Measurements from ENCODE around the gene SVIP.

SVIP gene

DNA sequence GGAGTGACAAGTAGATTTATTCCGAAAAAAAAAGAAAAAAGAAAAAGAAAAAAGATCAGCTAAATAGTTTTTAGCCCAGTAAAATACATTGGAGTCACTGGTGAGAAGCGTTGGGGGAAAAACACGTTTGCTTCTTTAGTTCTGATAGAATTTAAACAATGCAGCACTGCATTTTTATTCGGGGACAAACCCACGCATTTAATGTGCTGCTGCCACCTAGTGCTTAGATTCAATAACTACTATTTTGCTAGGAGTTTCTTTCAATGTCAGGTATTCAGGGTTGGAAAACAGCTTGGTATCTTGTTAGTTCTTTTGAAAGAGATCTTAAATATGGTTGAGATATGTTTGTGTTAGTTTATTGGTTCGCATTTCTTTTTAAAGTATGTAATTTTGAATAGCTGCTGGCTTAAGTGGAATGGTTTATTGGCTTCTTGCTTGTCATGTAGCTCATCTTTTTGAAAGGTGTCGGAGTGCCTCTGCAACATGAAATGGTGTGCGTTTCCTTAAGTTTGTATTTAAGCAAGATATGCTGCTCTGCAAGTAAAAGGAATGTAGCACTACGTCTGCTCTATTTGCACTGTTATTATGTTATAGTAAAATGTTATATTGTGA is 41.9 kb downstream of the SVIP start:
- DNase-seq = peak; percentile 18

DNA sequence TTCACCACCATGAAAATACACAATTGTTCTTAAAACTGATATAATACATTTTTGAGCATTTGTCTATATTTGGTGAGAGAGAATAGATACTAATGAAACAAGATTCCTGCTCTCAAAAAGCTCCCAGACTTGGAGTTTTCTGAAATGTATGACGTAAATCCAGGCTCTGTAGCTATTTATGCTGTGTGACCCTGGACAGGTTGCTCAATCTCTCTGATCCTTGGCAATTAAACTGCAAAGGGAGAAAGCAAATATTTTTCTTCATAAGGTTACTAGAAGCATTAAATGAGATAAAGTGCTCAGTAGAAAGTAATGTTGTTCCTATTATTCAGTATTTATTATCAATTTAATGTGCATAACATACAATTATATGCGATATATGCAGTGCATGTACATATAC is 42.5 kb downstream of the SVIP start:
- DNase-seq = no peak

DNA sequence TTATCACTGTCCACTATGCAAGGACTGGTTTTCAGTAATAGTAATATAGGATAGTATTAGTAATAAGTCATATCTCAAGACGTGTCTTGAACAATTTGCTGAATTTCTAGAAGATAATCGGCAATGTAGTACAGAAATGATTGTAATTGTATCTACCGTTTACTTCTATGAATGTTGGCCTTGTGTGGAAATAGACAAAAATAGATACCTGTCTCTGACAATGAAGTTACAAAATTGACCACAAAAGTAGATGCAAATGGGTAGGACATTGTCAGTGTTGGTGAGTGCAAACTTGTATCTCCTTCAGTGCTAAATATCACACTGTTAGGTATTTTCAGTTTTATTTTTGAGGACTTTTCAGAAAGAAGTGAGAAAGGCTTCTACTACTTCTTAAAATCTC is 43.1 kb downstream of the SVIP start:
- no peak for DNase-seq

DNA sequence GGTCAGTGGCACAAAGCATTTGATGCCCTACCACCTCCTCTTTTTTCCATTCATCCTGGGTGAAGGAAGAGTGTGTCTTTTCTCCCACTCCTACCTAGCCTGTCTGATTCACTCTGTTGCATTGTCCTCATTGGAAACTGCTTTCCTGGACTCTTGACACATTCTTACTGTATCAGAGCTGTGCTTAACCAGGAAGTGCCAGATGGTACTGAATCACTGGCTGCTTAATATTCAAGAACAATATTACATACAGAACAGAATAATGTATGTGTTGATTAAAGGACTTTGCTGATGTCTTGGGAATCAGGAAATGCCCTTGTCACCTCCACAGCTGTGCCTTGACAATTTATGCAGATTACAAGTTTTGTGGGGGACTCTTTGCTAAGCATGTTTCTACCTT is 44.4 kb downstream of the SVIP start:
- no peak for DNase-seq

DNA sequence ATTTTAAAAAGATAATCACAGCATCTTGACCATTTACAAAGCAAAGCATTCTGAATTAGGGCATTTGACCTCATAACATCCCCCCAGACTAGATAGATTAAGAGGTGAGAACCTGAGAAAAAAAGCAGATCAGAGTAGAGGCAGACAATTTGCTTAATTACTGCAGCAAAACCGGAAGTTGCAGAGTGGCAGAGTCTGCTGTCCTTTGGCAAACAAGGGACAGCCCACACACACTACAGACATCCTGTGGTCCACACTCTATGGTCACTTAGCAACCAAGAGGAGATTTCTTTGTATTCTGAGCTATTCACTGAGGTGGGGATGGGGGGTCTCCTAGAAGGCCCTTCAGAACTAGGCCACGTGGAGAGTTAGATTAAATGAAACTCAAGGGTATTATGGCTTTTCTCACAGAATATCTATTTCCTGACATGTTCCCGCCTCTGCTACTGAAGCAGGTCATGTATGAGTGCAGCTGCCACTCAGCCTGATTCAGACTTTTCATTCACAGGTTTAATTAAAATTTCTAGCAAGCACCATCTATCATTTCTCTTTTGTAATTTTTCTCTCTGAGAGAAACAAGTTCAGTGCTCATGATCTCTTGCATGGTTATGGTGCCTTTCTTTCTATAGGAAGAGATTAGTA is 48.5 kb downstream of the SVIP start:
- no peak for DNase-seq

DNA sequence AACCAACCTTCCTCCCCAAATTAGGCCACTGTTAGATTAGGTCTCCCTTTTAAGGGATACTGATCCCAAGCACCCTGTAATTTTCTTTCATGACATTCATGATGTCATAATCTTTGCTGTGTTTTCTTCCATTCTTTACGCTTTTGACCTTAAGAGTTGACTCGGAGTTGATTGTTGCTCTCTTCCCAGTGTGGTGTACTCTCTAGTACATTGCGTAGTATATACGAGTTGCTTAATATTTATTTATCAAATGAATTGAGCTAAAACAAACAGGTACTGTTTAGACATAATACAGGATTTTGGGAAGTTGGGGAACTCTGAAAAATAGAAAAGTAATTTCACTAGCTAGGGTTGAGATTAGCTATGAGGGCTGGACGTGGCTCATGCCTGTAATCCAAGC is 49.8 kb downstream of the SVIP start:
- no peak for DNase-seq

DNA sequence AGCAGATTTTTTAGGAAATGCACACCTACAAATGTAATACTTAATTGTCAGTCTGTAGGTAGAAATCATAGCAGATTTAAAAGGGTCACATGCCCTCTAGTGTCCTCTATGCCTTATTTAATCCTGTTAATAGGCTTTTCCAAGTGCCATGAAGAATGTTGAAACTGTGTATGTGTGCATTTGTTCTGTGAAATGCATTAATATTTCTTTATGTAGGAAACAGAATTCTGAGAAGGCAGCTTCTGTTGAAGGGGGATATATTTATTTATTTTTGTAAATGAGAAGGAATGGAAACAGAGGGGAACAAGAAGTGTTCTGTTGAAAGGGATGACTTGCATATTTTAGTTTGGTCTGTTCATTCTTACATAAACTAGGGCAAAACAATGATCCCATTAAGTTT is 51.0 kb downstream of the SVIP start:
- DNase-seq = no peak

DNA sequence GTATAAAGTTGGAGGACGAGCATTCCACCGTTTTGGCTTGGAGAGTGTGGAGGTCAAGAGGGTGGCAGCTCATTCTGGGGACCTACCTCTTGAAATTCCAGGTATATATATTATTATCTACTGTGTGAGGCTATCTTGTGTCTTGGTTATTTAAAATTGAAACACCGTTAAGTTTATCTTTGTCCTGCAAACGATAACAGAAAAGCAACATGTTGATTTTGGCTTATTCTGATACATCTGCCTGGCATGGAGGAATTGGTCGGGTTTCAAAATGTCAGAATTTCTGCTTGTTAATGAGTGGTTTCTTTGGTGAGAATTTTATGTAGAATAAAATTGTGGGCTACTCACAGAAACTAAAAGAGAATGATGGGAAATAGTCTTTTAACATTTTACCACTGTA is 54.4 kb downstream of the SVIP start:
- no peak for DNase-seq

DNA sequence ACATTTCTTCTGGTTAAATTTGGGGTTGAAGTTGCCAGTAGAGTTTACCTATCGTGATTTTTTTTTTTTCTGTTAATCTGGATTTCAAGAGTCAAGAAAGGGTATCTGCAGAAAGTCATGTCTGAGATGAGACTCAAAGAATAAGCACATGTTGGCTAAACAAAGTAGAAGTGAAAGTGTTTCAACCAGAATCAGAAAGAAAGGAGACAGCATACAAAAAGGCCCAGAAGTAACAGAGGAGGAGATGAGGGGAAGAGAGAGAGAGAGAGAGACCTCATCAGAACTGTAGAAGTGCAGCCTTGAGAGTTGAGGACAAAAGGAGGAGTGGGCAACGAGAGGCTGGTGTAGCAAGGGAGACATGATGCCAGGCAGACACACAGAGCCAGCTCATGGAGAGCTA is 54.9 kb downstream of the SVIP start:
- DNase-seq = no peak

DNA sequence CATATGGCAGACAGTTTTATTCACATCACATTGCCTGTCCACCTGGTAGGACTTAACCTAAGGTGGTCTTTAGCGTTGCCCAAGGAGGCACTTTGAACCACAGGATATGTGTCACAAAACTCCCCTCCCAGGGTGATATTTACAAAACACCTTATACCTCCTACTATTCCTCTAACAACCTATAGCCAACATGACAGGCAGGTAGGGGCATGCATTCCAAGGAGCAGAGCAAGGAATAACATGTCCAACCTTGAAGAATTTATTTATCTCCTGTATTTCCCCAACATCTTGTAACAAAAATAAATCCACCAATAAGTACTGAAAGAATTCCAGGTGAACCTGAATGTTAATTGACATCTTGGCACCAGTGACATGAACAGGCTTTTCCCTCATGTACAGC is 60.5 kb downstream of the SVIP start:
- no peak for DNase-seq

All from activated gamma-delta T cell treated with Interleukin-2 at 50 U/mL for 16 hours (primary cell).